ENCODE data around the gene CRIP3. TPM values are rescaled to one million over a fixed set of nuclear protein-coding genes. Genes with fewer than 3 reads are reported as not detected.

CRIP3 gene
- total and polyA plus RNA-seq, 2 of the 13 experiments (the other 11 are each of a cell fraction or from before 2014, with no cell fraction given): 6.3 to 9.3 TPM

DNA sequence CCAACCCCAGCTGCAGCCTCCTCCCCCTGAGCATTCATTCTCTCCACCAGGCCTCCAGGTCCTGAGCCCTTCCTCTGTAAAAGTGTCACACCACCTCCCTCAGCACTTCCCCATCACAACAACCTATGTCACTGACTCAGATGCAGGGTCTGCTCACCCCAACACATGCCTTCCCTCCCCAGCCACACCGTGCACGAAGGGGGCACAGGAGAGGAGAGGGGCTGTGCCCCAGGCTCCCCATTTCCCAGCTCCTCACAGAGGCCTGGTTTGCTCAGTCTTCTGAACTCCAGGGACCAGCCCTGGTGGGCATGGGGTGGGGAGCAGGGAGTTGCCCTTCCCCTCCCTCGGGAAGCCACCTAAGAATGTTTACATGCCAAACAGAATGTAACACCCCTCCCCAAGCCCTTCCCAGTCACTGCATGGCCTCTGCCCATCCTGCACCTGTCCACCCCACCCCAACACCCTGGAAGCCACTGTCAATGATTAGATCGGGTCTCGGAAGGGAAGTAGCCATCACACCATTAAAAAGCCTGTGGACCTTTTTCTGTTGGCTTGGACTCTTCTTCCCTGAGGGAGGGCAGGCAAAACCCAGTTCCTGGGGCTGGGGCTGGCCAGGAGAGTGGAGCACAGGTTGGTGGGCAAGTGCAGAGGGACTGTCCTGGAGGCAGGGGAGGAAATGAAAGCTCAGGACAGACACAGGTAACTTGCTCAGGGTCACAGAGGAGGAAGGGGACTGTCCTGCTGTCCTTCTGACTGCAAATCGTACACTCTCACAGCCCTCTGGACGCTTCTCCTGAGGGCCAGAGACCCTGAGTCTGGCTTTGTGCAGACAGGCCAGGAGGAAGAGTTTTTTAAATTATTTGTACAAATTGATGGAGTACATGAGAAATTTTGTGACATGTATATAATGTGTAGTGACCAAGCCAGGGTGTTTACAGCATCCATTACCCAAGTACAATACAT lies 20.6 kb downstream of the CRIP3 start (continued):
- TF ChIP-seq, protein P1, sequence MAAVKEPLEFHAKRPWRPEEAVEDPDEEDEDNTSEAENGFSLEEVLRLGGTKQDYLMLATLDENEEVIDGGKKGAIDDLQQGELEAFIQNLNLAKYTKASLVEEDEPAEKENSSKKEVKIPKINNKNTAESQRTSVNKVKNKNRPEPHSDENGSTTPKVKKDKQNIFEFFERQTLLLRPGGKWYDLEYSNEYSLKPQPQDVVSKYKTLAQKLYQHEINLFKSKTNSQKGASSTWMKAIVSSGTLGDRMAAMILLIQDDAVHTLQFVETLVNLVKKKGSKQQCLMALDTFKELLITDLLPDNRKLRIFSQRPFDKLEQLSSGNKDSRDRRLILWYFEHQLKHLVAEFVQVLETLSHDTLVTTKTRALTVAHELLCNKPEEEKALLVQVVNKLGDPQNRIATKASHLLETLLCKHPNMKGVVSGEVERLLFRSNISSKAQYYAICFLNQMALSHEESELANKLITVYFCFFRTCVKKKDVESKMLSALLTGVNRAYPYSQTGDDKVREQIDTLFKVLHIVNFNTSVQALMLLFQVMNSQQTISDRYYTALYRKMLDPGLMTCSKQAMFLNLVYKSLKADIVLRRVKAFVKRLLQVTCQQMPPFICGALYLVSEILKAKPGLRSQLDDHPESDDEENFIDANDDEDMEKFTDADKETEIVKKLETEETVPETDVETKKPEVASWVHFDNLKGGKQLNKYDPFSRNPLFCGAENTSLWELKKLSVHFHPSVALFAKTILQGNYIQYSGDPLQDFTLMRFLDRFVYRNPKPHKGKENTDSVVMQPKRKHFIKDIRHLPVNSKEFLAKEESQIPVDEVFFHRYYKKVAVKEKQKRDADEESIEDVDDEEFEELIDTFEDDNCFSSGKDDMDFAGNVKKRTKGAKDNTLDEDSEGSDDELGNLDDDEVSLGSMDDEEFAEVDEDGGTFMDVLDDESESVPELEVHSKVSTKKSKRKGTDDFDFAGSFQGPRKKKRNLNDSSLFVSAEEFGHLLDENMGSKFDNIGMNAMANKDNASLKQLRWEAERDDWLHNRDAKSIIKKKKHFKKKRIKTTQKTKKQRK (IDR thresholded peaks at IDR 0.05; ENCODE audit: low read length): no peak
- TF ChIP-seq, protein P2, sequence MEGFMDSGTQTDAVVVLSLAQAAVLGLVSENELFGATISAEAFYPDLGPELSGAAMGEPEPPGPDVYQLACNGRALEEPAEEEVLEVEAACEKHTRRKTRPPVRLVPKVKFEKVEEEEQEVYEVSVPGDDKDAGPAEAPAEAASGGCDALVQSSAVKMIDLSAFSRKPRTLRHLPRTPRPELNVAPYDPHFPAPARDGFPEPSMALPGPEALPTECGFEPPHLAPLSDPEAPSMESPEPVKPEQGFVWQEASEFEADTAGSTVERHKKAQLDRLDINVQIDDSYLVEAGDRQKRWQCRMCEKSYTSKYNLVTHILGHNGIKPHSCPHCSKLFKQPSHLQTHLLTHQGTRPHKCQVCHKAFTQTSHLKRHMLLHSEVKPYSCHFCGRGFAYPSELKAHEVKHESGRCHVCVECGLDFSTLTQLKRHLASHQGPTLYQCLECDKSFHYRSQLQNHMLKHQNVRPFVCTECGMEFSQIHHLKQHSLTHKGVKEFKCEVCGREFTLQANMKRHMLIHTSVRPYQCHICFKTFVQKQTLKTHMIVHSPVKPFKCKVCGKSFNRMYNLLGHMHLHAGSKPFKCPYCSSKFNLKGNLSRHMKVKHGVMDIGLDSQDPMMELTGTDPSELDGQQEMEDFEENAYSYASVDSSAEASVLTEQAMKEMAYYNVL (CRISPR knock-in tag; IDR thresholded peaks at IDR 0.05; ENCODE audit: borderline replicate concordance): no peak
- TF ChIP-seq, protein P3, sequence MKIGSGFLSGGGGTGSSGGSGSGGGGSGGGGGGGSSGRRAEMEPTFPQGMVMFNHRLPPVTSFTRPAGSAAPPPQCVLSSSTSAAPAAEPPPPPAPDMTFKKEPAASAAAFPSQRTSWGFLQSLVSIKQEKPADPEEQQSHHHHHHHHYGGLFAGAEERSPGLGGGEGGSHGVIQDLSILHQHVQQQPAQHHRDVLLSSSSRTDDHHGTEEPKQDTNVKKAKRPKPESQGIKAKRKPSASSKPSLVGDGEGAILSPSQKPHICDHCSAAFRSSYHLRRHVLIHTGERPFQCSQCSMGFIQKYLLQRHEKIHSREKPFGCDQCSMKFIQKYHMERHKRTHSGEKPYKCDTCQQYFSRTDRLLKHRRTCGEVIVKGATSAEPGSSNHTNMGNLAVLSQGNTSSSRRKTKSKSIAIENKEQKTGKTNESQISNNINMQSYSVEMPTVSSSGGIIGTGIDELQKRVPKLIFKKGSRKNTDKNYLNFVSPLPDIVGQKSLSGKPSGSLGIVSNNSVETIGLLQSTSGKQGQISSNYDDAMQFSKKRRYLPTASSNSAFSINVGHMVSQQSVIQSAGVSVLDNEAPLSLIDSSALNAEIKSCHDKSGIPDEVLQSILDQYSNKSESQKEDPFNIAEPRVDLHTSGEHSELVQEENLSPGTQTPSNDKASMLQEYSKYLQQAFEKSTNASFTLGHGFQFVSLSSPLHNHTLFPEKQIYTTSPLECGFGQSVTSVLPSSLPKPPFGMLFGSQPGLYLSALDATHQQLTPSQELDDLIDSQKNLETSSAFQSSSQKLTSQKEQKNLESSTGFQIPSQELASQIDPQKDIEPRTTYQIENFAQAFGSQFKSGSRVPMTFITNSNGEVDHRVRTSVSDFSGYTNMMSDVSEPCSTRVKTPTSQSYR (CRISPR knock-in tag; IDR thresholded peaks at IDR 0.05; ENCODE audit: borderline replicate concordance): no peak
- TF ChIP-seq HNRNPL (IDR thresholded peaks at IDR 0.05; ENCODE audit: low read depth, low read length) (0 out of 2 replicates have a peak, but pooled peaks have one; percentile 0), IRX3 (CRISPR knock-in tag; IDR thresholded peaks at IDR 0.05; ENCODE audit: borderline replicate concordance, low read depth) (no peak), JUND (CRISPR knock-in tag; IDR thresholded peaks at IDR 0.05) (no peak), TBX3 (IDR thresholded peaks at IDR 0.05; ENCODE audit: borderline replicate concordance) (no peak), ZNF605 (CRISPR knock-in tag; IDR thresholded peaks at IDR 0.05) (no peak), FOXP4 (CRISPR knock-in tag; IDR thresholded peaks at IDR 0.05) (no peak), XRCC5 (optimal IDR thresholded peaks at IDR 0.05; ENCODE audit: low read length) (no peak)
- TF ChIP-seq, protein P4, sequence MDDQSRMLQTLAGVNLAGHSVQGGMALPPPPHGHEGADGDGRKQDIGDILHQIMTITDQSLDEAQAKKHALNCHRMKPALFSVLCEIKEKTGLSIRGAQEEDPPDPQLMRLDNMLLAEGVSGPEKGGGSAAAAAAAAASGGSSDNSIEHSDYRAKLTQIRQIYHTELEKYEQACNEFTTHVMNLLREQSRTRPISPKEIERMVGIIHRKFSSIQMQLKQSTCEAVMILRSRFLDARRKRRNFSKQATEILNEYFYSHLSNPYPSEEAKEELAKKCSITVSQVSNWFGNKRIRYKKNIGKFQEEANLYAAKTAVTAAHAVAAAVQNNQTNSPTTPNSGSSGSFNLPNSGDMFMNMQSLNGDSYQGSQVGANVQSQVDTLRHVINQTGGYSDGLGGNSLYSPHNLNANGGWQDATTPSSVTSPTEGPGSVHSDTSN (CRISPR knock-in tag; IDR thresholded peaks at IDR 0.05; ENCODE audit: borderline replicate concordance): no peak
- TF ChIP-seq, protein P5, sequence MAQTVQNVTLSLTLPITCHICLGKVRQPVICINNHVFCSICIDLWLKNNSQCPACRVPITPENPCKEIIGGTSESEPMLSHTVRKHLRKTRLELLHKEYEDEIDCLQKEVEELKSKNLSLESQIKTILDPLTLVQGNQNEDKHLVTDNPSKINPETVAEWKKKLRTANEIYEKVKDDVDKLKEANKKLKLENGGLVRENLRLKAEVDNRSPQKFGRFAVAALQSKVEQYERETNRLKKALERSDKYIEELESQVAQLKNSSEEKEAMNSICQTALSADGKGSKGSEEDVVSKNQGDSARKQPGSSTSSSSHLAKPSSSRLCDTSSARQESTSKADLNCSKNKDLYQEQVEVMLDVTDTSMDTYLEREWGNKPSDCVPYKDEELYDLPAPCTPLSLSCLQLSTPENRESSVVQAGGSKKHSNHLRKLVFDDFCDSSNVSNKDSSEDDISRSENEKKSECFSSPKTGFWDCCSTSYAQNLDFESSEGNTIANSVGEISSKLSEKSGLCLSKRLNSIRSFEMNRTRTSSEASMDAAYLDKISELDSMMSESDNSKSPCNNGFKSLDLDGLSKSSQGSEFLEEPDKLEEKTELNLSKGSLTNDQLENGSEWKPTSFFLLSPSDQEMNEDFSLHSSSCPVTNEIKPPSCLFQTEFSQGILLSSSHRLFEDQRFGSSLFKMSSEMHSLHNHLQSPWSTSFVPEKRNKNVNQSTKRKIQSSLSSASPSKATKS (CRISPR knock-in tag; IDR thresholded peaks at IDR 0.05): no peak
